Fibroblast of the aortic adventitia (primary cell): Measurements from ENCODE around the gene KRTAP12-1. TPM values are rescaled to one million over a fixed set of nuclear protein-coding genes. Genes with fewer than 3 reads are reported as not detected.
"Not testable (repeated sequence)": the region's sequence is repeated elsewhere in the genome, so short reads cannot be mapped to it uniquely, and the experiment has no call there.

Source experiments
- DNase-seq: peaks from one replicate; pipeline ENCODE4 v3.0.0-alpha.2; 2010; ENCODE audit warnings: low read depth
- H3K4me3 ChIP-seq: 2 replicates; pipeline ENCODE4 v1.5.1; 2011; ENCODE audit warnings: low read depth, mild to moderate bottlenecking, control low read depth, low read length, moderate library complexity
- CTCF ChIP-seq: IDR thresholded peaks from 2 replicates; pipeline ENCODE4 v1.5.1; 2011; ENCODE audit warnings: mild to moderate bottlenecking, low read length, control low read depth, inconsistent platforms; ENCODE audit not compliant: insufficient read depth
- total RNA-seq: library from RNA; depleted of rRNA; stranded (reverse); fragments of >200 nt; gene quantifications from 2 replicates; pipeline ENCODE4 v1.2.3, GENCODE V29; 2012; ENCODE audit warnings: low replicate concordance

The KRTAP12-1 gene
- total RNA-seq, 1 donor, result not detected

- H3K4me3 ChIP-seq, result no peak overlapping the region
- DNase-seq, result no peak
- no peak for TF ChIP-seq CTCF
These were observed 34.8 kb downstream of the KRTAP12-1 start for GRCh38 chr21:44647222-44647552.

GRCh38 chr21:44646366-44647221 is 35.4 kb downstream of the KRTAP12-1 start, which contains the start of gene KRTAP10-11:
Gene KRTAP10-11, plus strand, starts transcription at chr21:44646414. Its CDS starts 45 bp downstream, at chr21:44646459.
- not testable (repeated sequence) for H3K4me3 ChIP-seq, DNase-seq

- no peak for DNase-seq
- no peak for TF ChIP-seq CTCF
- no peak overlapping the region for H3K4me3 ChIP-seq
These were observed 37.1 kb downstream of the KRTAP12-1 start for GRCh38 chr21:44644878-44645277.

- no peak for DNase-seq
- H3K4me3 ChIP-seq, result no peak overlapping the region
- TF ChIP-seq CTCF, result no peak
These were observed 38.1 kb downstream of the KRTAP12-1 start for GRCh38 chr21:44643741-44644310.

GRCh38 chr21:44640761-44641160 is 41.2 kb downstream of the KRTAP12-1 start:
- no peak for DNase-seq
- TF ChIP-seq CTCF, result no peak
- no peak overlapping the region for H3K4me3 ChIP-seq

- no peak overlapping the region for H3K4me3 ChIP-seq
- DNase-seq, result no peak
- no peak for TF ChIP-seq CTCF
These were observed 42.7 kb downstream of the KRTAP12-1 start for GRCh38 chr21:44639331-44639655.

- not testable (repeated sequence) for DNase-seq, H3K4me3 ChIP-seq
These were observed 43.2 kb downstream of the KRTAP12-1 start for GRCh38 chr21:44638506-44639330.

GRCh38 chr21:44637851-44638348 is 44.1 kb downstream of the KRTAP12-1 start:
- not testable (repeated sequence) for H3K4me3 ChIP-seq, DNase-seq
